GM23248 (cell line): ENCODE results near the gene SPAG9. TPM values are rescaled to one million over a fixed set of nuclear protein-coding genes. Genes with fewer than 3 reads are reported as not detected.

ENCODE experiments used
- DNase-seq: peaks from one replicate; pipeline ENCODE4 v3.0.0-alpha.2; 2015
- H2AFZ ChIP-seq: fragments of 200-600 bp; sonication (generic); 2 replicates; pipeline ENCODE4 v1.6.1; 2016; ENCODE audit warnings: antibody characterized with exemption
- H3F3A ChIP-seq: fragments of 200-600 bp; sonication (generic); 2 replicates; pipeline ENCODE4 v1.6.1; 2016; ENCODE audit warnings: mild to moderate bottlenecking, antibody characterized with exemption, mixed run types; ENCODE audit not compliant: insufficient read depth
- H3K27ac ChIP-seq: fragments of 200-600 bp; sonication (generic); 2 replicates; pipeline ENCODE4 v1.5.1; 2016; ENCODE audit warnings: mild to moderate bottlenecking
- H3K27me3 ChIP-seq: fragments of 200-600 bp; sonication (generic); replicated peaks from 2 replicates; pipeline ENCODE4 v1.6.1; 2016; ENCODE audit warnings: mild to moderate bottlenecking; ENCODE audit not compliant: insufficient read depth
- H3K36me3 ChIP-seq: fragments of 200-600 bp; sonication (generic); 2 replicates; pipeline ENCODE4 v1.6.1; 2016; ENCODE audit warnings: low read depth, mild to moderate bottlenecking
- H3K4me1 ChIP-seq: fragments of 200-600 bp; sonication (generic); 2 replicates; pipeline ENCODE4 v1.6.1; 2016; ENCODE audit warnings: mild to moderate bottlenecking; ENCODE audit not compliant: insufficient read depth
- H3K4me2 ChIP-seq: fragments of 200-600 bp; sonication (generic); one replicate; pipeline ENCODE4 v1.6.1; 2016; ENCODE audit warnings: mild to moderate bottlenecking; ENCODE audit not compliant: unreplicated experiment
- H3K4me3 ChIP-seq: fragments of 200-600 bp; sonication (generic); 2 replicates; pipeline ENCODE4 v1.5.1; 2016; ENCODE audit warnings: mild to moderate bottlenecking
- H3K79me2 ChIP-seq: fragments of 200-600 bp; sonication (generic); 2 replicates; pipeline ENCODE4 v1.6.1; 2016; ENCODE audit warnings: mild to moderate bottlenecking; ENCODE audit not compliant: insufficient read depth
- H3K9ac ChIP-seq: fragments of 200-600 bp; sonication (generic); 2 replicates; pipeline ENCODE4 v1.6.1; 2016; ENCODE audit warnings: mild to moderate bottlenecking
- H3K9me2 ChIP-seq: fragments of 200-600 bp; sonication (generic); 2 replicates; pipeline ENCODE4 v1.6.1; 2016; ENCODE audit warnings: mixed run types, mild to moderate bottlenecking, moderate library complexity; ENCODE audit not compliant: insufficient read depth
- H3K9me3 ChIP-seq: fragments of 200-600 bp; sonication (generic); one replicate; pipeline ENCODE4 v1.6.1; 2017; ENCODE audit warnings: low read depth
- H4K20me1 ChIP-seq: fragments of 200-600 bp; sonication (generic); 2 replicates; pipeline ENCODE4 v1.6.0; 2016; ENCODE audit not compliant: insufficient read depth
- EZH2 ChIP-seq: fragments of 200-600 bp; sonication (generic); IDR thresholded peaks from 2 replicates; pipeline ENCODE4 v1.6.1; 2018; ENCODE audit warnings: antibody characterized with exemption, mild to moderate bottlenecking; ENCODE audit not compliant: insufficient read depth, poor library complexity, severe bottlenecking
- EZH2phosphoT487 ChIP-seq: fragments of 200-600 bp; sonication (generic); IDR thresholded peaks from 2 replicates; pipeline ENCODE4 v1.6.1; 2018; ENCODE audit warnings: antibody characterized with exemption, moderate library complexity, mild to moderate bottlenecking, low read depth; ENCODE audit not compliant: insufficient read depth
- WGBS, 2 experiments: methylation state at CpG; one replicate each; pipeline ENCODE4 v1.1.6; 2015 to 2017; ENCODE audit warnings: low lambda C conversion rate in 2 of 2, low coverage in 1 of 2; ENCODE audit errors: missing lambda C conversion rate in 2 of 2; 5-methylcytosine and 5-hydroxymethylcytosine counted together
- in situ Hi-C: fragments of 300-500 bp; cut with MboI; formaldehyde crosslinking; loops from 2 replicates; pipeline ENCODE4 v1.15.0; 2020
- polyA plus RNA-seq: library from polyadenylated mRNA; unstranded; fragments of >200 nt; fragmentation: Nextera tagmentation; extraction: Ambion mirVana; gene quantifications from 2 replicates; pipeline ENCODE4 v1.2.1, GENCODE V29; 2016
- total RNA-seq: library from RNA; depleted of rRNA; stranded (reverse); fragments of >200 nt; shearing (Covaris generic); gene quantifications from 2 replicates; pipeline ENCODE4 v1.2.3, GENCODE V29; 2014

Gene SPAG9
- total and polyA plus RNA-seq, 2 experiments from 2014 or later = 21.5 to 58.8 TPM

DNA sequence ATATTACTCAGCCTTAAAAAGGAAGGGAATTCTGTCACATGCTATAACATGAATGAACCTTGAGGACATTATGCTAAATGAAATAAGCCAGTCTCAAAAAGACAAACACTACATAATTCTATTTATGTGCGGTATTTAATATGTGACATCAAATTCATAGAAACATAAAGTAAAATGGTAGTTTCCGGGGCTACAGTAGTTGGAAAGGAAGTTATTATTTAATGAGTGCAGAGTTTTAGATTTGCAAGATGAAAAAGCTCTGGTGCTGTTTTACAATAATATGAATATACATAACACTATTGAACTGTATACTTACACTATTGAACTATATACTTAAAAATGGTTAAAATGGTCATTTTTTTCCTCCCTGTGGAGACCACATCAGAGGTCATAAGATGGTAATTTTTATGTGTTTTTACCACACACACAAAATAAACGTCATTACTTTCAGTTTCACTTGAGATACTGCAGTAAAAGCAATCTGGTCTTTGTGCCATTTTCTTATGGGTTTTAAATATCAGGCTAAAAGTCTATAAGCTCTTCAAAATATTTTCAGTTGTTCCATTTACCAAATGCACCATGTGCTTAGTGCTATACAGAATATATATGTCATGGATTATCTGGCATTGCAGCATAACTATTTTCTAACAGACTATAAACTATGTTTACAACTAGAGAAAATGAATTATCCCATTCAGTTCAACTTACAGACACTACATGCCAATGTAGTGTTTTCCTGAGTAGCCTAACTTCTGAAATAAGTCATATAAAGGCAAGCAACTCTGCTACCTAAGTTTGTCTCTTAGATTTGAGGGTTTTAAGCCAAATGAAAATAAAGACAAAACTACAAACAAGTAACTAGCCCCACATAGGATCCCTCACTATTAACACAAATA is 90.9 kb downstream of the SPAG9 start:
- H3K4me2 ChIP-seq = peak overlapping the region; percentile 68
- no peaks in the 10 kb centered on the region for H4K20me1 ChIP-seq
- no peaks in the 10 kb centered on the region for H3K9me3 ChIP-seq
- no peaks in the 10 kb centered on the region for H3K27me3 ChIP-seq
- TF ChIP-seq EZH2 = no peak
- no peak for TF ChIP-seq EZH2phosphoT487
- in situ Hi-C loops = no loop called here
- no peaks in the 10 kb centered on the region for H3K9me2 ChIP-seq
- H2AFZ ChIP-seq = peak overlapping the region; percentile 47
- no peaks in the 10 kb centered on the region for H3K36me3 ChIP-seq
- peaks cover 14% of the 10 kb centered on the region for H3F3A ChIP-seq
- peak overlapping the region; percentile 55 for H3K27ac ChIP-seq
- H3K4me3 ChIP-seq = peak overlapping the region; percentile 62
- 44% methylated on average over 3 of the region's 3 CpGs for WGBS, 2 experiments
- peak overlapping the region; percentile 61 for H3K9ac ChIP-seq
- peak; percentile 60 for DNase-seq
- H3K79me2 ChIP-seq = peaks cover 76% of the 10 kb centered on the region
- H3K4me1 ChIP-seq = peaks cover 21% of the 10 kb centered on the region

DNA sequence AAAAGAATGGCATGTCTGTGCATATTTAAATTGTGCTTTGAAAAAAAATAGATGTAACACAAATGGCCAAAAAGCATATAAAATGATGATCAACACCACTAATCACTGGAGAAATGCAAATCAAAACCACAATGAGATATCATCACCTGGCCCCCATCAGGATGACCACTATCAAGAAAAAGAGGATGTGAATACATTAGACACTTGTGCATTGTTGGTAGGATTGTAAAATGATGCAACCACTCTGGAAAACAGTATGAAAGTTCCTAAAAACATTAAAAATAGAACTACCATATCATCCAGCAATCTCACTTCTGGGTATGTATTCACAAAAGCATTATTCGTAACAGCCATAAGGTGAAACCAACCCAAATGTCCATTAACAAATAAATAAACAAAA is 91.5 kb downstream of the SPAG9 start:
- no peaks in the 10 kb centered on the region for H3K9me3 ChIP-seq
- DNase-seq = no peak
- WGBS, 2 experiments = 95 to 97% methylated on average over 1 of the region's 1 CpG
- H3K36me3 ChIP-seq = no peaks in the 10 kb centered on the region
- no peaks in the 10 kb centered on the region for H3K27me3 ChIP-seq
- peak overlapping the region; percentile 47; the same call in 1 of the 2 replicates for H2AFZ ChIP-seq
- peak overlapping the region; percentile 68 for H3K4me2 ChIP-seq
- no peaks in the 10 kb centered on the region for H3K9me2 ChIP-seq
- TF ChIP-seq EZH2 (no peak), EZH2phosphoT487 (no peak)
- peak overlapping the region; percentile 55 for H3K27ac ChIP-seq
- peaks cover 69% of the 10 kb centered on the region for H3K79me2 ChIP-seq
- peak overlapping the region; percentile 61 for H3K9ac ChIP-seq
- H3F3A ChIP-seq = 0 out of 2 replicates have a peak, but pooled peaks cover 8% of the 10 kb centered on the region
- H3K4me1 ChIP-seq = peaks cover 17% of the 10 kb centered on the region
- H4K20me1 ChIP-seq = no peaks in the 10 kb centered on the region
- peak overlapping the region; percentile 62 for H3K4me3 ChIP-seq
- in situ Hi-C loops = no loop called here

DNA sequence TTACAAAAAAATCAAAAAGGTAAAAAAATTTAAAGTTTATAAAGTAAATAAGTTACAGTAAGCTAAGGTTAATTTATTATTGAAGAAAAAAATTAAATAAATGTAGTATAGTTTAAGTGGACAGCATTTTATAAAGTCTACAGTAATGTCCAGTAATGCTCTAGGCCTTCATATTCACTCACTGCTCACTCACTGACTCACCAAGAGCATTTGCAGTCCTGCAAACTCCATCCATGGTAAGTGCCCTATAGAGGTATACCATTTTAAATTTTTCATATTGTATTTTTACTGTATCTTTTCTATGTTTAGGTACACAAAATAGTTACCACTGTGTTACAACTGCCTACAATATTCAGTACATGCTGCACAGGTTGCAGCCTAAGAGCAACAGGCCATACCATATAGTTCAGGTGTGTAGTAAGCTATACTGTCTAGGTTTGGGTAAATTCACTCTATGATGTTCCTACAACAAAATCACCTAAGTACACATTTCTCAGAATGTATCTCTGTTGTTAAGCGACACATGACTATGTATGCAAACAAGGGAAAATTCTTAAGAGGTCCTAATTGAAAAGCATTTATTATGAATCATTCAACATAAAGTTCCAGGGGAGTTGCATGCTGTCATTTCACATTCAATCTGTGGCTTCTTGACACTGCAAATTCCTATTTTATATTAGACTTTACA is 92.3 kb downstream of the SPAG9 start:
- TF ChIP-seq EZH2 (no peak), EZH2phosphoT487 (no peak)
- no peaks in the 10 kb centered on the region for H3K9me2 ChIP-seq
- H3K4me3 ChIP-seq = no peak overlapping the region
- in situ Hi-C loops = no loop called here
- peak; percentile 45 for DNase-seq
- H3K4me2 ChIP-seq = no peak overlapping the region
- H3K27me3 ChIP-seq = no peaks in the 10 kb centered on the region
- H2AFZ ChIP-seq = no peak overlapping the region
- H3K9ac ChIP-seq = no peak overlapping the region
- no peak overlapping the region for H3K27ac ChIP-seq
- 92 to 96% methylated on average over 1 of the region's 1 CpG for WGBS, 2 experiments
- H4K20me1 ChIP-seq = no peaks in the 10 kb centered on the region
- 0 out of 2 replicates have a peak, but pooled peaks cover 8% of the 10 kb centered on the region for H3F3A ChIP-seq
- H3K79me2 ChIP-seq = peaks cover 61% of the 10 kb centered on the region
- no peaks in the 10 kb centered on the region for H3K9me3 ChIP-seq
- no peaks in the 10 kb centered on the region for H3K36me3 ChIP-seq
- peaks cover 17% of the 10 kb centered on the region for H3K4me1 ChIP-seq

DNA sequence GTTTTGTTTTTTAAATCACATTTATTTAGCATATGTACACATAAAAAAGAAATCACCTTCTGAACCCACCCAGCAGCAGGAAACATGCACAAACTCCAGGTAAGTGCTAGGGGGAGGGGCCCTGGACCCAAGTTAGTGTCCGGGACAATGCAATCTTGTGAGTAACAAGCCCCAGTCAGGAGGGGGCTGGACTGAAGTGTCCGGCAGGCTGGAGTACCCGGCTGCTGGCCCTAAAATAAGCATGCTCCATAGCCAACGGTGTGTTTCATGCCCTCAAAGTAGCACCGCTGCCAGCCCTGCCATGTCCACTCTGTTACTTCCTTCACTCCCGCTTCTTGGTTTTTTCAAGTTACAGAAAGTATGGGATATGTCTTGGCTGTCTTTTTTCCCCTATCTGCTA is 102.1 kb downstream of the SPAG9 start:
- in situ Hi-C loops = no loop called here
- Histone ChIP-seq H3K9me3 (no peaks in the 10 kb centered on the region), H3K36me3 (peaks cover 23% of the 10 kb centered on the region; the same call in 1 of the 2 replicates), H3K27me3 (no peaks in the 10 kb centered on the region), H3F3A (peaks cover 10% of the 10 kb centered on the region), H3K4me3 (no peak overlapping the region), H3K79me2 (peaks cover 3% of the 10 kb centered on the region; the same call in 1 of the 2 replicates), H3K9ac (no peak overlapping the region), H3K9me2 (no peaks in the 10 kb centered on the region), H4K20me1 (no peaks in the 10 kb centered on the region), H3K4me1 (peaks cover 16% of the 10 kb centered on the region), H3K27ac (no peak overlapping the region), H3K4me2 (no peak overlapping the region), H2AFZ (no peak overlapping the region)
- 99 to 100% methylated on average over 6 of the region's 6 CpGs for WGBS, 2 experiments
- no peak for DNase-seq
- no peak for TF ChIP-seq EZH2phosphoT487
- TF ChIP-seq EZH2 = no peak
